ENCODE data around the gene PLK5. TPM values are rescaled to one million over a fixed set of nuclear protein-coding genes. Genes with fewer than 3 reads are reported as not detected.

The PLK5 gene
- total and polyA plus RNA-seq, 2 of the 4 experiments (the other 2 are of a cell fraction): not detected

- H4K8ac ChIP-seq (ENCODE audit: low read depth in 2 of 2, low read length in 2 of 2): no peak overlapping the region
- in situ Hi-C loops (cut with MboI; ENCODE audit: low sequenced_read_pairs): no loop called here
- H3K9me1 ChIP-seq (ENCODE audit: insufficient read depth, low read length): no peaks in the 10 kb centered on the region
- H3K18ac ChIP-seq (ENCODE audit: low read depth, low read length): no peak overlapping the region
- no peak overlapping the region for H2BK15ac ChIP-seq (ENCODE audit: low read depth, low read length)
- peaks cover 4% of the 10 kb centered on the region for H4K20me1 ChIP-seq (ENCODE audit: insufficient read depth, low read length)
- H2AFZ ChIP-seq (replicated peaks; ENCODE audit: low read length, poor library complexity): no peak overlapping the region
- peak overlapping the region; percentile 28 for H2AK9ac ChIP-seq (replicated peaks; ENCODE audit: low read depth, low read length, poor library complexity)
- WGBS, 2 experiments (ENCODE audit: extremely low coverage in 2 of 2, insufficient read length in 1 of 2): 92% methylated on average over 31 of the region's 41 CpGs; no CpG with 5 or more reads in 1 of the 2 experiments
- H3K4me3 ChIP-seq (ENCODE audit: insufficient read depth, low read depth, low read length): no peak overlapping the region
- no TSS peak for BruUV-seq (replicated peaks)
- no peak for TF ChIP-seq MXI1 (IDR thresholded peaks at IDR 0.05; ENCODE audit: borderline replicate concordance, low read depth, low read length)
- no peak for TF ChIP-seq NFE2L2 (IDR thresholded peaks at IDR 0.05; ENCODE audit: low read depth, low read length)
- no peak for TF ChIP-seq RAD21 (IDR thresholded peaks at IDR 0.05; ENCODE audit: low read length)
- no peak for TF ChIP-seq SMC3 (IDR thresholded peaks at IDR 0.05; ENCODE audit: low read depth, low read length)
- TF ChIP-seq ELK1 (IDR thresholded peaks at IDR 0.05; ENCODE audit: borderline replicate concordance, low read depth, low read length): no peak
- TF ChIP-seq FOS (IDR thresholded peaks at IDR 0.05; ENCODE audit: low read depth, low read length): no peak
- TF ChIP-seq RFX5 (IDR thresholded peaks at IDR 0.05; ENCODE audit: low read depth, low read length): no peak
- no peak overlapping the region for H2AK5ac ChIP-seq (ENCODE audit: low read depth, low read length)
- no peaks in the 10 kb centered on the region for H3K9me3 ChIP-seq (ENCODE audit: control insufficient read depth, insufficient read depth, low read length)
- no peak overlapping the region for H3K23ac ChIP-seq (ENCODE audit: low read depth, low read length)
- H3K4ac ChIP-seq (ENCODE audit: low read depth, low read length): no peak overlapping the region
- POLR2A ChIA-PET (ENCODE audit: unreplicated experiment): no interaction called here
- H4K91ac ChIP-seq (ENCODE audit: insufficient read depth, low read depth, low read length): no peak overlapping the region
- H3K27me3 ChIP-seq (ENCODE audit: control insufficient read depth, insufficient read depth, low read length): no peaks in the 10 kb centered on the region
- H2BK20ac ChIP-seq (ENCODE audit: low read depth, low read length): no peak overlapping the region
- DNase-seq (no peak), ATAC-seq (ENCODE audit: low read depth) (no peak)
- no peak overlapping the region for H3K4me2 ChIP-seq (ENCODE audit: low read depth, low read length)
- CTCF ChIA-PET: no interaction called here
- no peak overlapping the region for H3K9ac ChIP-seq (ENCODE audit: low read depth, low read length)
- peaks cover 45% of the 10 kb centered on the region for H3K36me3 ChIP-seq (ENCODE audit: control insufficient read depth, insufficient read depth, low read length)
- intact Hi-C loops (cut with micrococcal nuclease): no loop called here
- H3K14ac ChIP-seq (replicated peaks; ENCODE audit: low read depth, low read length): no peak overlapping the region
- H3K79me1 ChIP-seq (ENCODE audit: low read depth in 1 of 2, low read length in 2 of 2): peaks cover 0 to 4% of the 10 kb centered on the region in 2 experiments; a peak in 1 of 4 replicates
- no peak overlapping the region for H3K27ac ChIP-seq (ENCODE audit: insufficient read depth, low read length)
- no peak overlapping the region for H2BK120ac ChIP-seq (ENCODE audit: low read depth, low read length)
- H3K4me1 ChIP-seq (ENCODE audit: control insufficient read depth, insufficient read depth, low read length): no peaks in the 10 kb centered on the region
- no peak overlapping the region for H3K56ac ChIP-seq (ENCODE audit: extremely low read depth, insufficient read depth, low read length)
- no peak overlapping the region for H4K5ac ChIP-seq (ENCODE audit: low read depth, low read length)
- dilution Hi-C loops (cut with HindIII; ENCODE audit: low sequenced_read_pairs, unreplicated experiment): no loop called here
- no peak overlapping the region for H2BK5ac ChIP-seq (ENCODE audit: low read depth, low read length, poor library complexity, severe bottlenecking)
These were observed 53.4 kb downstream of the PLK5 start for GRCh38 chr19:1577090-1577928.

All from IMR-90 (cell line).